GM12878 (cell line): ENCODE results near the gene LYZL1. TPM values are rescaled to one million over a fixed set of nuclear protein-coding genes. Genes with fewer than 3 reads are reported as not detected.

ENCODE experiments used
- ATAC-seq: fragments of 200-7000 bp; cut with Tn5 transposase; 3 replicates; pipeline ENCODE4 v1.9.1; 2020; ENCODE audit warnings: mild to moderate bottlenecking, moderate library complexity
- BruUV-seq: library from RNA; stranded (reverse); fragments of 400-500 nt; replicated peaks from 2 replicates; lab custom pipeline; 2021; lab: Mats Ljungman, UMichigan
- CTCF ChIA-PET: fragments of 300-600 bp; sonication (Branson Sonifier 250); formaldehyde crosslinking; extraction: SDS; loops from one replicate; lab custom pipeline; 2021; ENCODE audit warnings: inconsistent platforms; lab: Yijun Ruan, JAX
- POLR2A ChIA-PET: fragments of 350-600 bp; formaldehyde crosslinking; extraction: SDS; loops from one replicate; lab custom pipeline; 2021; ENCODE audit warnings: inconsistent platforms; lab: Charles Lee
- RAD21 ChIA-PET: fragments of 300-600 bp; sonication (Branson Sonifier 250); formaldehyde crosslinking; loops from one replicate; lab custom pipeline; 2023; ENCODE audit warnings: antibody characterized with exemption; ENCODE audit not compliant: unreplicated experiment; lab: Charles Lee
- SMC1A ChIA-PET: fragments of 300-600 bp; sonication (Branson Sonifier 250); formaldehyde crosslinking; loops from one replicate; lab custom pipeline; 2023; ENCODE audit not compliant: unreplicated experiment, uncharacterized antibody; lab: Charles Lee
- DNase-seq: peaks from one replicate; pipeline ENCODE4 v3.0.0-alpha.2; 2011; ENCODE audit warnings: low read depth, low spot score
- FAIRE-seq: peaks from 3 replicates; lab custom pipeline; 2011; peaks lifted over from hg19 to GRCh38; lab: Jason Lieb, UNC
- H2AFZ ChIP-seq: 2 replicates; pipeline ENCODE4 v1.6.0; 2011; ENCODE audit warnings: low read depth, low read length, control low read depth; ENCODE audit not compliant: control insufficient read depth
- H3K27ac ChIP-seq: 2 replicates; pipeline ENCODE4 v1.5.1; 2011; ENCODE audit warnings: control low read depth; ENCODE audit not compliant: control insufficient read depth, insufficient read depth
- H3K27me3 ChIP-seq, 2 experiments: replicated peaks in 1 of 2; 2 replicates each; pipeline versions ENCODE4 v1.6.0 to v1.6.1; 2011; ENCODE audit warnings: low read length in 1 of 2; ENCODE audit not compliant: control insufficient read depth in 2 of 2, insufficient read depth in 2 of 2
- H3K36me3 ChIP-seq, 2 experiments: 2 replicates each; pipeline ENCODE4 v1.5.1; 2011; ENCODE audit warnings: low read length in 1 of 2; ENCODE audit not compliant: control insufficient read depth in 2 of 2, insufficient read depth in 2 of 2
- H3K4me1 ChIP-seq: 2 replicates; pipeline ENCODE4 v1.6.1; 2011; ENCODE audit warnings: mild to moderate bottlenecking, low read length, moderate library complexity, mixed read lengths; ENCODE audit not compliant: control insufficient read depth, insufficient read depth
- H3K4me2 ChIP-seq: 2 replicates; pipeline ENCODE4 v1.6.0; 2011; ENCODE audit warnings: control low read depth; ENCODE audit not compliant: control insufficient read depth, insufficient read depth
- H3K4me3 ChIP-seq: fragments of 200-600 bp; sonication (generic); 2 replicates; pipeline ENCODE4 v1.5.1; 2016
- H3K79me2 ChIP-seq: 2 replicates; pipeline ENCODE4 v1.6.0; 2011; ENCODE audit warnings: low read length; ENCODE audit not compliant: control insufficient read depth, insufficient read depth
- H3K9ac ChIP-seq: 2 replicates; pipeline ENCODE4 v1.8.0; 2011; ENCODE audit warnings: low read length, control low read depth, mixed read lengths; ENCODE audit not compliant: control insufficient read depth, insufficient read depth
- H3K9me3 ChIP-seq: replicated peaks from 3 replicates; pipeline ENCODE4 v1.5.1; 2011; ENCODE audit warnings: mild to moderate bottlenecking, low read length; ENCODE audit not compliant: control insufficient read depth, insufficient read depth
- H4K20me1 ChIP-seq: 2 replicates; pipeline ENCODE4 v1.6.0; 2011; ENCODE audit not compliant: control insufficient read depth, insufficient read depth
- CHD2 ChIP-seq: IDR thresholded peaks from 2 replicates; pipeline ENCODE4 v1.6.1; 2011; ENCODE audit warnings: low read depth, low read length, improper control_type of control experiment, borderline replicate concordance
- E4F1 ChIP-seq: fragments of 450-650 bp; IDR thresholded peaks from 2 replicates; pipeline ENCODE4 v1.6.1; 2018; ENCODE audit warnings: borderline replicate concordance, mild to moderate bottlenecking; ENCODE audit not compliant: partially characterized antibody
- NBN ChIP-seq: fragments of 450-650 bp; IDR thresholded peaks from 2 replicates; pipeline ENCODE4 v1.6.1; 2016
- NFIC ChIP-seq: IDR thresholded peaks from 2 replicates; pipeline ENCODE4 v1.6.1; 2012; ENCODE audit warnings: low read depth, mild to moderate bottlenecking, inconsistent platforms, low read length, moderate library complexity
- RAD51 ChIP-seq: fragments of 450-650 bp; IDR thresholded peaks from 2 replicates; pipeline ENCODE4 v1.6.1; 2016; ENCODE audit warnings: moderate library complexity, mild to moderate bottlenecking, inconsistent platforms
- RB1 ChIP-seq: fragments of 450-650 bp; formaldehyde crosslinking; IDR thresholded peaks from 2 replicates; pipeline ENCODE4 v1.6.1; 2017; ENCODE audit warnings: mild to moderate bottlenecking, borderline replicate concordance
- RUNX3 ChIP-seq: IDR thresholded peaks from 2 replicates; pipeline ENCODE4 v1.6.1; 2012; ENCODE audit warnings: low read length, inconsistent platforms
- SRF ChIP-seq, 2 experiments: IDR thresholded peaks; 2 replicates each; pipeline ENCODE4 v1.6.1; 2011; ENCODE audit warnings: low read depth in 2 of 2, low read length in 2 of 2, mild to moderate bottlenecking in 1 of 2, moderate library complexity in 1 of 2
- WRNIP1 ChIP-seq: IDR thresholded peaks from 2 replicates; pipeline ENCODE4 v1.6.1; 2011; ENCODE audit warnings: low read depth, low read length, improper control_type of control experiment, borderline replicate concordance
- WGBS: methylation state at CpG from one replicate; pipeline ENCODE4 v1.1.6; 2016; ENCODE audit warnings: low lambda C conversion rate; ENCODE audit not compliant: insufficient replicate concordance, insufficient coverage; ENCODE audit errors: missing lambda C conversion rate; 5-methylcytosine and 5-hydroxymethylcytosine counted together
- in situ Hi-C: fragments of 300-500 bp; cut with MboI; formaldehyde crosslinking; loops from 9 replicates; pipeline ENCODE4 v1.14.3; 2018; ENCODE audit warnings: mixed read lengths
- intact Hi-C: fragments of 100-400 bp; cut with micrococcal nuclease; formaldehyde crosslinking; loops from one replicate; pipeline ENCODE4 v1.14.2; 2022; ENCODE audit not compliant: unreplicated experiment
- polyA plus RNA-seq, 11 experiments: library from polyadenylated mRNA; depleted of rRNA in 4 of 11; unstranded in 6 of 11; stranded (reverse) in 5 of 11; fragments of >200 nt; fragmentation: Nextera tagmentation in 4 of 11; fragmentation: Illumina TruSeq in 1 of 11; extraction: Ambion mirVana in 4 of 11; extraction: Trizol in 1 of 11; gene quantifications; 1 replicate in 1 of 11; 2 replicates in 10 of 11; pipeline versions ENCODE4 v1.2.1 to v1.2.3, GENCODE V29; 2011 to 2016; ENCODE audit warnings: inconsistent platforms in 2 of 11, missing spikeins in 2 of 11, low read depth in 1 of 11
- total RNA-seq, 4 experiments: library from RNA; depleted of rRNA in 3 of 4; stranded (reverse); fragments of >200 nt in 3 of 4; fragmentation: Illumina TruSeq in 1 of 4; extraction: Trizol in 1 of 4; gene quantifications; 2 replicates each; pipeline versions ENCODE4 v1.2.1 to v1.2.3, GENCODE V29; 2013 to 2021
- TF ChIP-seq, protein P1 (sequence below): fragments of 450-650 bp; IDR thresholded peaks from 2 replicates; pipeline ENCODE4 v1.6.1; 2017; ENCODE audit warnings: antibody characterized with exemption, mild to moderate bottlenecking, moderate library complexity
- TF ChIP-seq, protein P2 (sequence below): IDR thresholded peaks from 2 replicates; pipeline ENCODE4 v1.6.1; 2011; ENCODE audit warnings: borderline replicate concordance, low read depth, mild to moderate bottlenecking, moderate library complexity, mixed read lengths, low read length; ENCODE audit not compliant: insufficient read depth; ENCODE audit errors: extremely low read length
- TF ChIP-seq, protein P3 (sequence below): fragments of 450-650 bp; IDR thresholded peaks from 2 replicates; pipeline ENCODE4 v1.6.1; 2017; ENCODE audit warnings: mild to moderate bottlenecking, moderate library complexity

Gene LYZL1
- total and polyA plus RNA-seq, 10 of the 15 experiments (the other 5 are each of a cell fraction or from before 2014, with no cell fraction given), result not detected

DNA sequence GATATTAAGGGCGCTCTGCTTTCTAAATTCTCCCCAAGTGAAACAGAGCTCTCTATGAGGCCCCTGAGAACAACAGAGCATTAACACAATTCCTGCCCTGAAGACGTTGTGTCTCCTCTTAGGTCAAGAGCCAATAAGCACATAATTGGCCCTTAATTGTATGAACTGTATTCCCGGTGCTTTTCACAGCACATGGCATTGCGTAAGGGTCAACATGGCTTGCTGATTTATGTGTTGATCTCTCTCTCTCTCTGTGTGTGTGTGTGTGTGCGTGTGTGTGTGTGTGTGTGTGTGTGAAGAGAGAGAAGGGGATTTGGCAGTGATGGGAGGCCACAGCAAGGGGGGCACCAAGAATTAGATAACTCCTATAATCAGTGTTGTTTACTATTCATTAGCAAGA is 40.5 kb downstream of the LYZL1 start:
- in situ Hi-C loops, result no loop called here
- ChIA-PET SMC1A (no interaction called here), CTCF (interaction anchor here (0.7 kb wide), 1 partner anchor 470 kb away, joined by 3 read pairs; no protein-coding TSS in a partner anchor), RAD21 (no interaction called here), POLR2A (no interaction called here)
- no peak overlapping the region for H2AFZ ChIP-seq
- H4K20me1 ChIP-seq, result no peaks in the 10 kb centered on the region
- no peaks in the 10 kb centered on the region for H3K36me3 ChIP-seq
- DNase-seq (no peak), ATAC-seq (no peak), FAIRE-seq (no peak)
- H3K9me3 ChIP-seq, result no peaks in the 10 kb centered on the region
- no peak overlapping the region for H3K4me3 ChIP-seq
- no peaks in the 10 kb centered on the region for H3K79me2 ChIP-seq
- no peak overlapping the region for H3K4me2 ChIP-seq
- no TSS peak for BruUV-seq
- no peaks in the 10 kb centered on the region for H3K4me1 ChIP-seq
- no peak overlapping the region for H3K27ac ChIP-seq
- H3K9ac ChIP-seq, result no peak overlapping the region
- no peaks in the 10 kb centered on the region for H3K27me3 ChIP-seq
- WGBS, result 40% methylated on average over 4 of the region's 5 CpGs
- intact Hi-C loops, result no loop called here
- TF ChIP-seq RB1, result no peak
- TF ChIP-seq, protein P1, sequence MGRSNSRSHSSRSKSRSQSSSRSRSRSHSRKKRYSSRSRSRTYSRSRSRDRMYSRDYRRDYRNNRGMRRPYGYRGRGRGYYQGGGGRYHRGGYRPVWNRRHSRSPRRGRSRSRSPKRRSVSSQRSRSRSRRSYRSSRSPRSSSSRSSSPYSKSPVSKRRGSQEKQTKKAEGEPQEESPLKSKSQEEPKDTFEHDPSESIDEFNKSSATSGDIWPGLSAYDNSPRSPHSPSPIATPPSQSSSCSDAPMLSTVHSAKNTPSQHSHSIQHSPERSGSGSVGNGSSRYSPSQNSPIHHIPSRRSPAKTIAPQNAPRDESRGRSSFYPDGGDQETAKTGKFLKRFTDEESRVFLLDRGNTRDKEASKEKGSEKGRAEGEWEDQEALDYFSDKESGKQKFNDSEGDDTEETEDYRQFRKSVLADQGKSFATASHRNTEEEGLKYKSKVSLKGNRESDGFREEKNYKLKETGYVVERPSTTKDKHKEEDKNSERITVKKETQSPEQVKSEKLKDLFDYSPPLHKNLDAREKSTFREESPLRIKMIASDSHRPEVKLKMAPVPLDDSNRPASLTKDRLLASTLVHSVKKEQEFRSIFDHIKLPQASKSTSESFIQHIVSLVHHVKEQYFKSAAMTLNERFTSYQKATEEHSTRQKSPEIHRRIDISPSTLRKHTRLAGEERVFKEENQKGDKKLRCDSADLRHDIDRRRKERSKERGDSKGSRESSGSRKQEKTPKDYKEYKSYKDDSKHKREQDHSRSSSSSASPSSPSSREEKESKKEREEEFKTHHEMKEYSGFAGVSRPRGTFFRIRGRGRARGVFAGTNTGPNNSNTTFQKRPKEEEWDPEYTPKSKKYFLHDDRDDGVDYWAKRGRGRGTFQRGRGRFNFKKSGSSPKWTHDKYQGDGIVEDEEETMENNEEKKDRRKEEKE, result no peak
- no peak for TF ChIP-seq E4F1
- TF ChIP-seq, protein P2, sequence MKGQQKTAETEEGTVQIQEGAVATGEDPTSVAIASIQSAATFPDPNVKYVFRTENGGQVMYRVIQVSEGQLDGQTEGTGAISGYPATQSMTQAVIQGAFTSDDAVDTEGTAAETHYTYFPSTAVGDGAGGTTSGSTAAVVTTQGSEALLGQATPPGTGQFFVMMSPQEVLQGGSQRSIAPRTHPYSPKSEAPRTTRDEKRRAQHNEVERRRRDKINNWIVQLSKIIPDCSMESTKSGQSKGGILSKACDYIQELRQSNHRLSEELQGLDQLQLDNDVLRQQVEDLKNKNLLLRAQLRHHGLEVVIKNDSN, result no peak
- TF ChIP-seq RUNX3, result no peak
- no peak for TF ChIP-seq SRF (IDR thresholded peaks at IDR 0.05; ENCODE audit: low read depth in 2 of 2, low read length in 2 of 2)
- TF ChIP-seq NFIC, result no peak
- no peak for TF ChIP-seq RAD51
- no peak for TF ChIP-seq WRNIP1
- no peak for TF ChIP-seq CHD2
- TF ChIP-seq NBN, result no peak
- TF ChIP-seq, protein P3, sequence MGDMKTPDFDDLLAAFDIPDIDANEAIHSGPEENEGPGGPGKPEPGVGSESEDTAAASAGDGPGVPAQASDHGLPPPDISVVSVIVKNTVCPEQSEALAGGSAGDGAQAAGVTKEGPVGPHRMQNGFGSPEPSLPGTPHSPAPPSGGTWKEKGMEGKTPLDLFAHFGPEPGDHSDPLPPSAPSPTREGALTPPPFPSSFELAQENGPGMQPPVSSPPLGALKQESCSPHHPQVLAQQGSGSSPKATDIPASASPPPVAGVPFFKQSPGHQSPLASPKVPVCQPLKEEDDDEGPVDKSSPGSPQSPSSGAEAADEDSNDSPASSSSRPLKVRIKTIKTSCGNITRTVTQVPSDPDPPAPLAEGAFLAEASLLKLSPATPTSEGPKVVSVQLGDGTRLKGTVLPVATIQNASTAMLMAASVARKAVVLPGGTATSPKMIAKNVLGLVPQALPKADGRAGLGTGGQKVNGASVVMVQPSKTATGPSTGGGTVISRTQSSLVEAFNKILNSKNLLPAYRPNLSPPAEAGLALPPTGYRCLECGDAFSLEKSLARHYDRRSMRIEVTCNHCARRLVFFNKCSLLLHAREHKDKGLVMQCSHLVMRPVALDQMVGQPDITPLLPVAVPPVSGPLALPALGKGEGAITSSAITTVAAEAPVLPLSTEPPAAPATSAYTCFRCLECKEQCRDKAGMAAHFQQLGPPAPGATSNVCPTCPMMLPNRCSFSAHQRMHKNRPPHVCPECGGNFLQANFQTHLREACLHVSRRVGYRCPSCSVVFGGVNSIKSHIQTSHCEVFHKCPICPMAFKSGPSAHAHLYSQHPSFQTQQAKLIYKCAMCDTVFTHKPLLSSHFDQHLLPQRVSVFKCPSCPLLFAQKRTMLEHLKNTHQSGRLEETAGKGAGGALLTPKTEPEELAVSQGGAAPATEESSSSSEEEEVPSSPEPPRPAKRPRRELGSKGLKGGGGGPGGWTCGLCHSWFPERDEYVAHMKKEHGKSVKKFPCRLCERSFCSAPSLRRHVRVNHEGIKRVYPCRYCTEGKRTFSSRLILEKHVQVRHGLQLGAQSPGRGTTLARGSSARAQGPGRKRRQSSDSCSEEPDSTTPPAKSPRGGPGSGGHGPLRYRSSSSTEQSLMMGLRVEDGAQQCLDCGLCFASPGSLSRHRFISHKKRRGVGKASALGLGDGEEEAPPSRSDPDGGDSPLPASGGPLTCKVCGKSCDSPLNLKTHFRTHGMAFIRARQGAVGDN, result no peak
